Upper lobe of left lung (tissue), 4 donors: ENCODE data around the gene UBE2L3.

Experiments
- CTCF ChIP-seq, 6 experiments: fragments of 450-650 bp in 4 of 6; fragments of 200-600 bp in 2 of 6; sonication (generic) in 2 of 6; IDR thresholded peaks; one replicate each; pipeline ENCODE4 v1.5.1; 2016 to 2019; ENCODE audit warnings: antibody characterized with exemption in 6 of 6
- POLR2A ChIP-seq, 4 donors: fragments of 450-650 bp; IDR thresholded peaks; one replicate each; pipeline ENCODE4 v1.5.1; 2016 to 2017; ENCODE audit warnings: antibody characterized with exemption in 4 of 4, mild to moderate bottlenecking in 2 of 4

GRCh38 chr22:21652547-21653545 lies 85.3 kb downstream of the UBE2L3 start:
- TF ChIP-seq CTCF (IDR thresholded peaks at IDR 0.05), result no peak
- TF ChIP-seq POLR2A (IDR thresholded peaks at IDR 0.05), result no peak
